Neural cell (in vitro differentiated cells): ENCODE measurements around the gene MRE11. TPM values are rescaled to one million over a fixed set of nuclear protein-coding genes. Genes with fewer than 3 reads are reported as not detected.

Experiments
- H2AFZ ChIP-seq: fragments of 200-600, 300-800 bp; sonication (generic), shearing (Covaris generic); 2 replicates; pipeline ENCODE4 v1.6.0; 2014; ENCODE audit warnings: low read depth, mild to moderate bottlenecking, antibody characterized with exemption, low read length, moderate library complexity
- H3F3A ChIP-seq: fragments of 200-600 bp; shearing (Covaris generic); 2 replicates; pipeline ENCODE4 v1.6.1; 2016; ENCODE audit warnings: mild to moderate bottlenecking, moderate library complexity, mixed read lengths, antibody characterized with exemption, low read length; ENCODE audit not compliant: insufficient read depth, poor library complexity, severe bottlenecking
- H3K27ac ChIP-seq: fragments of 200-600, 300-800 bp; sonication (generic), shearing (Covaris generic); 2 replicates; pipeline ENCODE4 v1.5.1; 2014; ENCODE audit warnings: mild to moderate bottlenecking, low read length, moderate library complexity
- H3K27me3 ChIP-seq: fragments of 300-800, 200-600 bp; sonication (generic), shearing (Covaris generic); 2 replicates; pipeline ENCODE4 v1.6.0; 2014; ENCODE audit warnings: mild to moderate bottlenecking, low read depth, low read length, moderate library complexity; ENCODE audit not compliant: insufficient read depth
- H3K36me3 ChIP-seq: fragments of 300-800, 200-600 bp; sonication (generic), shearing (Covaris generic); 2 replicates; pipeline ENCODE4 v1.5.1; 2014; ENCODE audit warnings: mild to moderate bottlenecking, antibody characterized with exemption, low read length, moderate library complexity; ENCODE audit not compliant: insufficient read depth
- H3K4me2 ChIP-seq: fragments of 300-800, 200-600 bp; sonication (generic), shearing (Covaris generic); 2 replicates; pipeline ENCODE4 v1.6.0; 2014; ENCODE audit warnings: mild to moderate bottlenecking, low read length
- H3K4me3 ChIP-seq: fragments of 300-800, 200-600 bp; sonication (generic), shearing (Covaris generic); 2 replicates; pipeline ENCODE4 v1.5.1; 2014; ENCODE audit warnings: mild to moderate bottlenecking, low read length, moderate library complexity
- H3K79me2 ChIP-seq: fragments of 200-600 bp; shearing (Covaris generic); replicated peaks from 2 replicates; pipeline ENCODE4 v1.6.0; 2014; ENCODE audit warnings: mild to moderate bottlenecking, low read length, moderate library complexity; ENCODE audit not compliant: insufficient read depth
- H3K9ac ChIP-seq: fragments of 300-800, 200-600 bp; sonication (generic), shearing (Covaris generic); 2 replicates; pipeline ENCODE4 v1.6.1; 2016; ENCODE audit warnings: mild to moderate bottlenecking, low read length, mixed read lengths
- H3K9me2 ChIP-seq: fragments of 200-600 bp; shearing (Covaris generic); 2 replicates; pipeline ENCODE4 v1.6.1; 2016; ENCODE audit warnings: mild to moderate bottlenecking, low read length, mixed read lengths; ENCODE audit not compliant: insufficient read depth
- H3K9me3 ChIP-seq: fragments of 200-600, 300-800 bp; sonication (generic), shearing (Covaris generic); 2 replicates; pipeline ENCODE4 v1.6.1; 2016; ENCODE audit warnings: mild to moderate bottlenecking, mixed run types, low read length, moderate library complexity, mixed read lengths
- H4K20me1 ChIP-seq: fragments of 200-600 bp; shearing (Covaris generic); 2 replicates; pipeline ENCODE4 v1.6.1; 2016; ENCODE audit warnings: mild to moderate bottlenecking, mixed run types; ENCODE audit not compliant: insufficient read depth
- EP300 ChIP-seq: fragments of 450-650 bp; conservative IDR thresholded peaks from 2 replicates; pipeline ENCODE4 v1.6.1; 2014; ENCODE audit warnings: antibody characterized with exemption, mild to moderate bottlenecking, moderate library complexity; ENCODE audit not compliant: poor library complexity, severe bottlenecking
- EZH2 ChIP-seq: fragments of 200-600, 300-800 bp; shearing (Covaris generic), sonication (generic); IDR thresholded peaks from 2 replicates; pipeline ENCODE4 v1.6.1; 2014; ENCODE audit warnings: antibody characterized with exemption, low read length, borderline replicate concordance, mild to moderate bottlenecking; ENCODE audit not compliant: insufficient read depth, poor library complexity, severe bottlenecking
- MXI1 ChIP-seq: fragments of 450-650 bp; conservative IDR thresholded peaks from 2 replicates; pipeline ENCODE4 v1.6.1; 2014; ENCODE audit warnings: antibody characterized with exemption, mild to moderate bottlenecking; ENCODE audit not compliant: poor library complexity, severe bottlenecking
- POLR2AphosphoS5 ChIP-seq: IDR thresholded peaks from 2 replicates; pipeline ENCODE4 v1.6.1; 2012
- RAD21 ChIP-seq: fragments of 450-650 bp; conservative IDR thresholded peaks from 2 replicates; pipeline ENCODE4 v1.6.1; 2014; ENCODE audit warnings: antibody characterized with exemption, mild to moderate bottlenecking, moderate library complexity
- SMC3 ChIP-seq: fragments of 450-650 bp; conservative IDR thresholded peaks from 2 replicates; pipeline ENCODE4 v1.6.1; 2014; ENCODE audit warnings: antibody characterized with exemption, mild to moderate bottlenecking, moderate library complexity; ENCODE audit not compliant: poor library complexity
- TAF1 ChIP-seq: IDR thresholded peaks from 2 replicates; pipeline ENCODE4 v1.6.1; 2012; ENCODE audit warnings: low read depth
- polyA plus RNA-seq: library from polyadenylated mRNA; depleted of rRNA; stranded (reverse); fragments of >200 nt; gene quantifications from 2 replicates; pipeline ENCODE4 v1.2.3, GENCODE V29; 2014
- TF ChIP-seq, protein P1 (sequence below): IDR thresholded peaks from 2 replicates; pipeline ENCODE4 v1.6.1; 2012; ENCODE audit warnings: borderline replicate concordance
- TF ChIP-seq, protein P2 (sequence below): fragments of 450-650 bp; IDR thresholded peaks from 2 replicates; pipeline ENCODE4 v1.5.1; 2014; ENCODE audit warnings: antibody characterized with exemption, mild to moderate bottlenecking, moderate library complexity; ENCODE audit not compliant: poor library complexity, severe bottlenecking

Gene MRE11
- polyA plus RNA-seq, 1 donor from 2014 or later, result 5.1 TPM

DNA sequence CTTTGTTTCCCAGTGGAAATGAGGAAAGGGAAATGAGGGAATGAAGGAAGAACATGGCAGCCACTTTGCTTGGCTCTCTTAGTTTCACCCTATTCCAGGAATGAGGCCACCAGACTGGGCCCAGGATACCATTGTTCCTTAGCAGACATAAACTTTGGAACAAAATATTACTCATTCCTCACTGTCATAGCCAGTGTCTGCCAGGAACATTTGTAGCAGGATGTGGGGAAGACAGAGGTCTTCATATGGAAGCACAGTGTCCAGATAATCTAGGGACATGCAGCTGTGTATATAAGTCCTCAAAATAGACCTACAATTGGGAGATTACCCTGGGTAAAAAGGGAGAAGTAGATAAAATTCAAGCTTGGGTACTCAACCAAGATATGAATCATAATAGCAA is 34.9 kb upstream of the MRE11 start:
- Histone ChIP-seq H3F3A (no peaks in the 10 kb centered on the region), H4K20me1 (no peaks in the 10 kb centered on the region), H3K9me3 (no peaks in the 10 kb centered on the region), H3K27me3 (no peaks in the 10 kb centered on the region), H3K27ac (no peak overlapping the region), H3K9ac (no peak overlapping the region), H2AFZ (no peak overlapping the region), H3K9me2 (no peaks in the 10 kb centered on the region), H3K79me2 (no peaks in the 10 kb centered on the region), H3K36me3 (no peaks in the 10 kb centered on the region), H3K4me2 (no peak overlapping the region), H3K4me3 (no peak overlapping the region)
- TF ChIP-seq POLR2AphosphoS5 (no peak), RAD21 (no peak), MXI1 (no peak), EP300 (no peak), SMC3 (no peak), TAF1 (no peak), EZH2 (no peak)
- TF ChIP-seq, protein P1, sequence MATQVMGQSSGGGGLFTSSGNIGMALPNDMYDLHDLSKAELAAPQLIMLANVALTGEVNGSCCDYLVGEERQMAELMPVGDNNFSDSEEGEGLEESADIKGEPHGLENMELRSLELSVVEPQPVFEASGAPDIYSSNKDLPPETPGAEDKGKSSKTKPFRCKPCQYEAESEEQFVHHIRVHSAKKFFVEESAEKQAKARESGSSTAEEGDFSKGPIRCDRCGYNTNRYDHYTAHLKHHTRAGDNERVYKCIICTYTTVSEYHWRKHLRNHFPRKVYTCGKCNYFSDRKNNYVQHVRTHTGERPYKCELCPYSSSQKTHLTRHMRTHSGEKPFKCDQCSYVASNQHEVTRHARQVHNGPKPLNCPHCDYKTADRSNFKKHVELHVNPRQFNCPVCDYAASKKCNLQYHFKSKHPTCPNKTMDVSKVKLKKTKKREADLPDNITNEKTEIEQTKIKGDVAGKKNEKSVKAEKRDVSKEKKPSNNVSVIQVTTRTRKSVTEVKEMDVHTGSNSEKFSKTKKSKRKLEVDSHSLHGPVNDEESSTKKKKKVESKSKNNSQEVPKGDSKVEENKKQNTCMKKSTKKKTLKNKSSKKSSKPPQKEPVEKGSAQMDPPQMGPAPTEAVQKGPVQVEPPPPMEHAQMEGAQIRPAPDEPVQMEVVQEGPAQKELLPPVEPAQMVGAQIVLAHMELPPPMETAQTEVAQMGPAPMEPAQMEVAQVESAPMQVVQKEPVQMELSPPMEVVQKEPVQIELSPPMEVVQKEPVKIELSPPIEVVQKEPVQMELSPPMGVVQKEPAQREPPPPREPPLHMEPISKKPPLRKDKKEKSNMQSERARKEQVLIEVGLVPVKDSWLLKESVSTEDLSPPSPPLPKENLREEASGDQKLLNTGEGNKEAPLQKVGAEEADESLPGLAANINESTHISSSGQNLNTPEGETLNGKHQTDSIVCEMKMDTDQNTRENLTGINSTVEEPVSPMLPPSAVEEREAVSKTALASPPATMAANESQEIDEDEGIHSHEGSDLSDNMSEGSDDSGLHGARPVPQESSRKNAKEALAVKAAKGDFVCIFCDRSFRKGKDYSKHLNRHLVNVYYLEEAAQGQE, result no peak
- TF ChIP-seq, protein P2, sequence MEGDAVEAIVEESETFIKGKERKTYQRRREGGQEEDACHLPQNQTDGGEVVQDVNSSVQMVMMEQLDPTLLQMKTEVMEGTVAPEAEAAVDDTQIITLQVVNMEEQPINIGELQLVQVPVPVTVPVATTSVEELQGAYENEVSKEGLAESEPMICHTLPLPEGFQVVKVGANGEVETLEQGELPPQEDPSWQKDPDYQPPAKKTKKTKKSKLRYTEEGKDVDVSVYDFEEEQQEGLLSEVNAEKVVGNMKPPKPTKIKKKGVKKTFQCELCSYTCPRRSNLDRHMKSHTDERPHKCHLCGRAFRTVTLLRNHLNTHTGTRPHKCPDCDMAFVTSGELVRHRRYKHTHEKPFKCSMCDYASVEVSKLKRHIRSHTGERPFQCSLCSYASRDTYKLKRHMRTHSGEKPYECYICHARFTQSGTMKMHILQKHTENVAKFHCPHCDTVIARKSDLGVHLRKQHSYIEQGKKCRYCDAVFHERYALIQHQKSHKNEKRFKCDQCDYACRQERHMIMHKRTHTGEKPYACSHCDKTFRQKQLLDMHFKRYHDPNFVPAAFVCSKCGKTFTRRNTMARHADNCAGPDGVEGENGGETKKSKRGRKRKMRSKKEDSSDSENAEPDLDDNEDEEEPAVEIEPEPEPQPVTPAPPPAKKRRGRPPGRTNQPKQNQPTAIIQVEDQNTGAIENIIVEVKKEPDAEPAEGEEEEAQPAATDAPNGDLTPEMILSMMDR, result no peak

DNA sequence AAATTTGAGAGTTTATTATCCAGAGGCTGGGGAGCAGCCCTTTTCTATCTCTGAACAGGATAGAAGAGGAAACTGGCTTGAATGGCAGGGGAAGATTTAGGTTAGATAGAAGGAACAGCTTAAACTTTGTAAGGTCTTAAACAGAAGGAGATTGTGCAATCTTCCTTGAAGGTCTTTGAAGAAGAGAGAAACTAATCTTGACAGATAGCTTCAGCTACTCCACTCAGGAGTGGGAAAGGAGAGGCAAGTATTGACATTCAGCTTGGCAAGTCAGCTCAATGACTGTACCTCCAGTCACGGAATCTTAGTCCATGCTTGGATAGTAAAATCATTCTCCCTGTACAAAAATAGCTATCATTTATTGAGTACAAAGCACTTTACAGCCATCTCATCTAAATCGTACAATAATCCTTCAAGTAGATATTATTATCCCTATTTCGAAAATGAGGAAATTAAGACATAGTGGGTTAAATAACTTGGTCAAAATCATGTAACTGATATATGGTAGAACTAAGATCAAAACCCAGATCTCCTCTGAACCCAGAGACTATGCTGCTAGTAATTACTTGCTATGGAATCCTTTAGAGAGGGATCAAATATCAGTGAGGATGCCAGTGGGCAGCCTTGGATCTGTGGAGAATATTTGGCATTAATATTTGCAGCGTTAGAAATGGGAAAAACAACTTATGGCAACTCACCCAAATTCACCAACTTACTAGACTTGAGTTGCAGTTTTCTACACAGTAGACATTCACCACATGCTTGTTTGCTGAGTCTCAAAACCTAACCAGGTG is 33.2 kb upstream of the MRE11 start:
- Histone ChIP-seq H2AFZ (no peak overlapping the region), H3K27me3 (no peaks in the 10 kb centered on the region), H3K9me3 (no peaks in the 10 kb centered on the region), H3K36me3 (no peaks in the 10 kb centered on the region), H3K79me2 (no peaks in the 10 kb centered on the region), H3F3A (no peaks in the 10 kb centered on the region), H3K9ac (no peak overlapping the region), H3K4me3 (no peak overlapping the region), H3K9me2 (no peaks in the 10 kb centered on the region), H4K20me1 (no peaks in the 10 kb centered on the region), H3K4me2 (no peak overlapping the region), H3K27ac (no peak overlapping the region)
- TF ChIP-seq RAD21 (no peak), EP300 (no peak), EZH2 (no peak), SMC3 (no peak), TAF1 (no peak), MXI1 (no peak), POLR2AphosphoS5 (no peak)
- TF ChIP-seq, protein P1, result no peak
- TF ChIP-seq, protein P2, result no peak
